GM23338 (cell line): ENCODE measurements around the gene SLC2A5. TPM values are rescaled to one million over a fixed set of nuclear protein-coding genes. Genes with fewer than 3 reads are reported as not detected.

Source experiments
- ATAC-seq: fragments of 200-7000 bp; cut with Tn5 transposase; 3 replicates; pipeline ENCODE4 v1.9.1; 2020
- DNase-seq: peaks from one replicate; pipeline ENCODE4 v3.0.0-alpha.2; 2015; ENCODE audit warnings: low spot score
- H2AFZ ChIP-seq: fragments of 200-600 bp; sonication (generic); 2 replicates; pipeline ENCODE4 v1.8.0; 2016; ENCODE audit warnings: antibody characterized with exemption, mild to moderate bottlenecking, moderate library complexity
- H3F3A ChIP-seq: fragments of 200-600 bp; sonication (generic); replicated peaks from 2 replicates; pipeline ENCODE4 v1.8.0; 2017; ENCODE audit warnings: antibody characterized with exemption, mixed run types, low read depth
- H3K27ac ChIP-seq: fragments of 200-600 bp; sonication (generic); 2 replicates; pipeline ENCODE4 v1.6.1; 2016; ENCODE audit warnings: low read depth
- H3K27me3 ChIP-seq: fragments of 200-600 bp; sonication (generic); 2 replicates; pipeline ENCODE4 v1.8.0; 2016; ENCODE audit warnings: mild to moderate bottlenecking, mixed run types, moderate library complexity; ENCODE audit not compliant: insufficient read depth
- H3K36me3 ChIP-seq: fragments of 200-600 bp; sonication (generic); 2 replicates; pipeline ENCODE4 v1.8.0; 2016; ENCODE audit warnings: mild to moderate bottlenecking; ENCODE audit not compliant: insufficient read depth
- H3K4me1 ChIP-seq: fragments of 200-600 bp; sonication (generic); 2 replicates; pipeline ENCODE4 v1.8.0; 2016; ENCODE audit warnings: mild to moderate bottlenecking, moderate library complexity; ENCODE audit not compliant: insufficient read depth
- H3K4me2 ChIP-seq: fragments of 200-600 bp; sonication (generic); 2 replicates; pipeline ENCODE4 v1.7.1; 2017; ENCODE audit warnings: mixed run types
- H3K4me3 ChIP-seq: fragments of 200-600 bp; sonication (generic); 2 replicates; pipeline ENCODE4 v1.6.1; 2016; ENCODE audit warnings: mixed run types
- H3K79me2 ChIP-seq: fragments of 200-600 bp; sonication (generic); replicated peaks from 2 replicates; pipeline ENCODE4 v1.8.0; 2017; ENCODE audit warnings: mild to moderate bottlenecking; ENCODE audit not compliant: insufficient read depth
- H3K9me2 ChIP-seq: fragments of 200-600 bp; sonication (generic); 2 replicates; pipeline ENCODE4 v1.8.0; 2017; ENCODE audit not compliant: insufficient read depth
- H4K20me1 ChIP-seq: fragments of 200-600 bp; sonication (generic); replicated peaks from 2 replicates; pipeline ENCODE4 v1.8.0; 2017; ENCODE audit warnings: mild to moderate bottlenecking; ENCODE audit not compliant: insufficient read depth
- H3K27ac Mint-ChIP-seq: 2 replicates; pipeline ENCODE4 v1.8.0; 2020; ENCODE audit warnings: inconsistent platforms, mild to moderate bottlenecking, moderate library complexity, mixed read lengths
- H3K27me3 Mint-ChIP-seq: 3 replicates; pipeline ENCODE4 v1.8.0; 2022; ENCODE audit warnings: low read depth, mild to moderate bottlenecking, moderate library complexity, mixed read lengths, inconsistent platforms; ENCODE audit not compliant: insufficient read depth, poor library complexity
- H3K36me3 Mint-ChIP-seq: 3 replicates; pipeline ENCODE4 v1.8.0; 2021; ENCODE audit warnings: low read depth, mild to moderate bottlenecking, inconsistent platforms, moderate library complexity, mixed read lengths
- H3K4me1 Mint-ChIP-seq: 3 replicates; pipeline ENCODE4 v1.8.0; 2020; ENCODE audit warnings: mild to moderate bottlenecking, inconsistent platforms, mixed read lengths
- H3K4me3 Mint-ChIP-seq: 3 replicates; pipeline ENCODE4 v1.8.0; 2021; ENCODE audit warnings: moderate library complexity, mild to moderate bottlenecking, inconsistent platforms, mixed read lengths
- H3K9me3 Mint-ChIP-seq: 3 replicates; pipeline ENCODE4 v1.8.0; 2020; ENCODE audit warnings: moderate library complexity, mild to moderate bottlenecking, inconsistent platforms, mixed read lengths
- CREB1 ChIP-seq: fragments of 250-450 bp; sonication (Bioruptor Pico); IDR thresholded peaks from 2 replicates; pipeline ENCODE4 v1.5.0; 2020; ENCODE audit warnings: low read depth, mild to moderate bottlenecking, moderate library complexity
- CTCF ChIP-seq, 2 experiments: fragments of 200-600 bp in 1 of 2; sonication (generic) in 1 of 2; conservative IDR thresholded peaks; 2 replicates each; pipeline versions ENCODE4 v1.5.1 to v1.6.1; 2016 to 2017; ENCODE audit warnings: antibody characterized with exemption in 2 of 2, low read depth in 2 of 2, mild to moderate bottlenecking in 2 of 2, moderate library complexity in 1 of 2
- ETS1 ChIP-seq: IDR thresholded peaks from 2 replicates; pipeline ENCODE4 v1.6.1; 2016; ENCODE audit warnings: antibody characterized with exemption
- EZH2 ChIP-seq: fragments of 200-600 bp; sonication (generic); IDR thresholded peaks from one replicate; pipeline ENCODE4 v1.8.0; 2017; ENCODE audit warnings: antibody characterized with exemption, mild to moderate bottlenecking, low read depth; ENCODE audit not compliant: unreplicated experiment
- EZH2phosphoT487 ChIP-seq: fragments of 200-600 bp; sonication (generic); IDR thresholded peaks from one replicate; pipeline ENCODE4 v1.8.1; 2018; ENCODE audit warnings: antibody characterized with exemption; ENCODE audit not compliant: unreplicated experiment
- JUNB ChIP-seq: IDR thresholded peaks from one replicate; pipeline ENCODE4 v1.6.1; 2016; ENCODE audit warnings: antibody characterized with exemption; ENCODE audit not compliant: unreplicated experiment
- NANOG ChIP-seq: IDR thresholded peaks from 2 replicates; pipeline ENCODE4 v1.6.1; 2016; ENCODE audit warnings: antibody characterized with exemption, borderline replicate concordance
- POLR2AphosphoS5 ChIP-seq: IDR thresholded peaks from 2 replicates; pipeline ENCODE4 v1.6.1; 2016; ENCODE audit warnings: antibody characterized with exemption, low read depth
- REST ChIP-seq: IDR thresholded peaks from one replicate; pipeline ENCODE4 v1.6.1; 2018; ENCODE audit warnings: antibody characterized with exemption; ENCODE audit not compliant: unreplicated experiment
- STAT1 ChIP-seq: IDR thresholded peaks from one replicate; pipeline ENCODE4 v1.6.1; 2016; ENCODE audit warnings: antibody characterized with exemption; ENCODE audit not compliant: unreplicated experiment
- ZNF114 ChIP-seq: fragments of 250-450 bp; sonication (Bioruptor Pico); IDR thresholded peaks from 2 replicates; pipeline ENCODE4 v1.5.0; 2020; ENCODE audit warnings: mild to moderate bottlenecking, moderate library complexity
- ZNF331 ChIP-seq: fragments of 250-450 bp; sonication (Bioruptor Pico); IDR thresholded peaks from 2 replicates; pipeline ENCODE4 v1.5.0; 2020; ENCODE audit warnings: low read depth, mild to moderate bottlenecking, moderate library complexity
- ZNF462 ChIP-seq: fragments of 250-450 bp; sonication (Bioruptor Pico); IDR thresholded peaks from 2 replicates; pipeline ENCODE4 v1.5.0; 2020; ENCODE audit warnings: mild to moderate bottlenecking, moderate library complexity
- polyA plus RNA-seq: library from polyadenylated mRNA; unstranded; fragments of >200 nt; fragmentation: Nextera tagmentation; extraction: Ambion mirVana; gene quantifications from 2 replicates; pipeline ENCODE4 v1.2.1, GENCODE V29; 2016
- total RNA-seq: library from RNA; depleted of rRNA; stranded (reverse); fragments of >200 nt; shearing (Covaris generic); gene quantifications from 2 replicates; pipeline ENCODE4 v1.2.3, GENCODE V29; 2014

SLC2A5 gene
- total and polyA plus RNA-seq, 2 experiments from 2014 or later = 0.03 TPM; not detected in 1

GRCh38 chr1:9006956-9007615 lies 62.3 kb downstream of the SLC2A5 start:
- Mint-ChIP-seq H3K4me1 (peaks cover 11% of the 10 kb centered on the region), H3K27me3 (peaks cover 17% of the 10 kb centered on the region), H3K36me3 (no peaks in the 10 kb centered on the region), H3K27ac (no peak overlapping the region), H3K4me3 (no peak overlapping the region), H3K9me3 (no peaks in the 10 kb centered on the region; the same call in 2 of the 3 replicates)
- Histone ChIP-seq H3K27me3 (no peaks in the 10 kb centered on the region; the same call in 1 of the 2 replicates), H3K4me1 (no peaks in the 10 kb centered on the region), H3K79me2 (no peaks in the 10 kb centered on the region), H3K27ac (no peak overlapping the region), H3K36me3 (no peaks in the 10 kb centered on the region), H4K20me1 (no peaks in the 10 kb centered on the region), H3F3A (no peaks in the 10 kb centered on the region), H3K4me2 (no peak overlapping the region), H2AFZ (no peak overlapping the region), H3K4me3 (no peak overlapping the region), H3K9me2 (no peaks in the 10 kb centered on the region)
- TF ChIP-seq JUNB (no peak), CTCF (conservative IDR thresholded peaks at IDR 0.05; ENCODE audit: low read depth in 2 of 2) (no peak), POLR2AphosphoS5 (no peak), STAT1 (no peak), ZNF331 (CRISPR knock-in tag) (no peak), REST (no peak), ETS1 (no peak), ZNF114 (no peak), ZNF462 (CRISPR knock-in tag) (no peak), NANOG (no peak), EZH2 (no peak), EZH2phosphoT487 (no peak), CREB1 (CRISPR knock-in tag) (no peak)
- no peak for DNase-seq
- ATAC-seq = no peak
